GM19467 (cell line): ENCODE measurements around the gene PARVG.

ENCODE experiments used
- ATAC-seq: cut with Tn5 transposase; IDR thresholded peaks from one replicate; pipeline ENCODE4 v1.9.1; 2021; ENCODE audit warnings: mild to moderate bottlenecking, moderate library complexity; ENCODE audit not compliant: unreplicated experiment

PARVG gene

GRCh38 chr22:44242946-44243724 lies 62.4 kb downstream of the PARVG start:
- no peak for ATAC-seq

GRCh38 chr22:44243761-44244160 lies 63.0 kb downstream of the PARVG start:
- ATAC-seq, result no peak

- no peak for ATAC-seq
Observed at GRCh38 chr22:44244265-44244822, 63.6 kb downstream of the PARVG start.

GRCh38 chr22:44245438-44245837 lies 64.7 kb downstream of the PARVG start:
- ATAC-seq, result no peak

GRCh38 chr22:44245867-44246266 lies 65.1 kb downstream of the PARVG start:
- ATAC-seq, result no peak

- no peak for ATAC-seq
Observed at GRCh38 chr22:44246615-44247326, 66.0 kb downstream of the PARVG start.

GRCh38 chr22:44247346-44247745 lies 66.6 kb downstream of the PARVG start:
- ATAC-seq, result no peak

- ATAC-seq, result no peak
Observed at GRCh38 chr22:44247923-44248892, 67.5 kb downstream of the PARVG start.

- ATAC-seq, result no peak
Observed at GRCh38 chr22:44248926-44249325, 68.2 kb downstream of the PARVG start.

- no peak for ATAC-seq
Observed at GRCh38 chr22:44249376-44250147, 68.8 kb downstream of the PARVG start.

- no peak for ATAC-seq
Observed at GRCh38 chr22:44254811-44255210, 74.1 kb downstream of the PARVG start.

GRCh38 chr22:44256085-44256484 lies 75.4 kb downstream of the PARVG start:
- ATAC-seq, result no peak

- ATAC-seq, result no peak
Observed at GRCh38 chr22:44256556-44257485, 76.1 kb downstream of the PARVG start.
